Spleen (tissue), 7 donors: ENCODE measurements around the gene COG7.

Experiments used
- CTCF ChIP-seq, 11 experiments: fragments of 200-600 bp in 7 of 11; fragments of 450-650 bp in 4 of 11; sonication (generic) in 4 of 11; IDR thresholded peaks in 8 of 11; conservative IDR thresholded peaks in 3 of 11; 1 replicate in 7 of 11; 2 replicates in 4 of 11; pipeline versions ENCODE4 v1.4.0 to v1.8.0; 2016 to 2021; ENCODE audit warnings: antibody characterized with exemption in 11 of 11, inconsistent platforms in 4 of 11, mild to moderate bottlenecking in 1 of 11
- POLR2A ChIP-seq, 3 donors: fragments of 450-650 bp; IDR thresholded peaks; one replicate each; pipeline ENCODE4 v1.5.1; 2017; ENCODE audit warnings: antibody characterized with exemption in 3 of 3, mild to moderate bottlenecking in 1 of 3
- POLR2AphosphoS5 ChIP-seq, 3 donors: sonication (generic); formaldehyde crosslinking; IDR thresholded peaks; one replicate each; pipeline ENCODE4 v1.5.1; 2017; ENCODE audit warnings: antibody characterized with exemption in 3 of 3
- donor health status: DM: no; HTN: no; CAD: no; lungs with moderate emphysema.
- donor health status: DM: no; HTN: no; CAD: no.
- donor health status: DM: no; HTN: no; CAD: no.

- TF ChIP-seq POLR2A (IDR thresholded peaks at IDR 0.05): no peak
- no peak for TF ChIP-seq CTCF (IDR thresholded peaks at IDR 0.05 in 8 of 11, conservative IDR thresholded peaks at IDR 0.05 in 3 of 11)
- no peak for TF ChIP-seq POLR2AphosphoS5 (IDR thresholded peaks at IDR 0.05)
These were observed 16.0 kb downstream of the COG7 start for GRCh38 chr16:23436951-23437350.
